Suprapubic skin (tissue), 4 donors: ENCODE data around the gene GRB10.

ENCODE experiments used
- CTCF ChIP-seq, 2 donors: fragments of 200-600 bp in 1 of 2; fragments of 450-650 bp in 1 of 2; sonication (generic) in 1 of 2; IDR thresholded peaks; one replicate each; pipeline ENCODE4 v1.5.1; 2016 to 2019; ENCODE audit warnings: antibody characterized with exemption in 2 of 2, mild to moderate bottlenecking in 1 of 2, moderate library complexity in 1 of 2
- EP300 ChIP-seq: sonication (generic); formaldehyde crosslinking; IDR thresholded peaks from one replicate; pipeline ENCODE4 v1.6.1; 2017; ENCODE audit warnings: antibody characterized with exemption
- POLR2A ChIP-seq, 2 donors: fragments of 450-650 bp; IDR thresholded peaks; one replicate each; pipeline ENCODE4 v1.6.1; 2017; ENCODE audit warnings: antibody characterized with exemption in 2 of 2, mild to moderate bottlenecking in 2 of 2, moderate library complexity in 2 of 2
- POLR2AphosphoS5 ChIP-seq, 3 donors: sonication (generic); formaldehyde crosslinking; IDR thresholded peaks; one replicate each; pipeline ENCODE4 v1.6.1; 2017; ENCODE audit warnings: antibody characterized with exemption in 3 of 3

DNA sequence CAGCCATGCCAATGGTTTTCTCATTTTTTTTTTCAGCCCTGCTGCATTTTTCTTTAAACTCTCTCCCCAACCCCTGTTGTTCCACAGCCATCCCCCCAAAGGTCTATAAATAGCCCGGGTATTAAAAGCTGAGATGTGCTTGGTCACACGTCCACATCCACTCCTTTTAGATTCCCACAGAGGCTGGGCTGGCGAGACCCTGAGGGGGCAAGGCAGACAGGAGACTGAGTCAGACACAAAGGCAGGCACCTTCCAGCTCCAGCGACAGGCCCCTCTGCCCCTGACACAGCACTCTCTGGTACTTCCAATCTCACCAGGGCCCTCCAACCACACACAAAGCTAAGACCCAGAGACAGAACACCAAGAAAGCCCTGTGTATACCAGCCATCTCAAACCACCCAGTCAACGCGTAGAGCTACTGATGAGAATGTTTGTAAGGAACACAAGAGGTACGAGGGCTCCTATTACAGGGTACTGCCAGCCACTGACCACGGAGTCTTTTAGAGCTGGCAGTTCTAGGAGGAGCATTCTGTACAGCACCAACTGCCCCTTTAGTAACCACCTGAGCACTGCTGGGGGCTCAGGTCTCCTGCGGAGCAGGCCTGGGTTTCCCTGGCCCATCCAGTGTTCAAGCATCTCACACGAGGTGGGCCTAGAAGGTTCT is 153.3 kb downstream of the GRB10 start:
- no peak for TF ChIP-seq CTCF (IDR thresholded peaks at IDR 0.05)
- no peak for TF ChIP-seq POLR2A (IDR thresholded peaks at IDR 0.05)
- TF ChIP-seq POLR2AphosphoS5 (IDR thresholded peaks at IDR 0.05): no peak
- TF ChIP-seq EP300: no peak
